ENCODE measurements around the gene LRRC59. TPM values are rescaled to one million over a fixed set of nuclear protein-coding genes. Genes with fewer than 3 reads are reported as not detected.
"Not testable (repeated sequence)": the region's sequence is repeated elsewhere in the genome, so short reads cannot be mapped to it uniquely, and the experiment has no call there.

Gene LRRC59
- total RNA-seq, 1 experiment from 2014 or later, result 108 TPM

DNA sequence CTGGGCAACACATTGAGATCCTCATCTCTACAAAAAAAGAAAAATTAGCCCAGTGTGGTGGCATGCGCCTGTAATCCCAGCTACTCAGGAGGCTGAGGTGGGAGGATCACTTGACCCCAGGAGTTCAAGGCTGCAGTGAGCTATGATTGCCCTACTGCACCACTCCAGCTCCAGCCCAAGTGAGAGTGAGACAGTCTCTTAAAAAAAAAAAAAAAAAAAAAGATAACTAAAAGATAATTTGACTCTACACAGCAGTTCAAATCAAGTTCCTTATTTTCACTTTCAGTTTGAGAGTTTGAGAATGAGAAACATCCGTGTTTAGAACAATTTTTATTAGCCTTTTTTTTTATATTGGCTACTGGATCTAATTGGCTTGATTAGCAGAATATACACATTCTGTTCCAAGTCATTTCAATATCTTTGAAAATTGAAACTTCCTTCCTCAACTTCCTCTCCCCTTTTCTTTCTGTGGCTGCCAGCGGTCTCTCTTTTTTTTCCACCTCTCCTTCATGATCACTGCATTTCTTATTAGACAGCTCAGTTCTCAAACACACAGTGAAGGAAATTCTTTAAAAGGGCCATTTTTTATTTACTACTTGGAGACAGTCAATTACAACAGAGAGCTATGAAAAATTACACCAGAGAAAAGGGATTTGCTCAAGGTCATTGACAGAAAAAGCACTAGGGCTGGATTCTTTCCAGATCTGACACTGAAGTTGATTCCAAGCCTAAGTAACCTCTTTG lies 24.2 kb upstream of the LRRC59 start (continued):
- TF ChIP-seq, protein P1, sequence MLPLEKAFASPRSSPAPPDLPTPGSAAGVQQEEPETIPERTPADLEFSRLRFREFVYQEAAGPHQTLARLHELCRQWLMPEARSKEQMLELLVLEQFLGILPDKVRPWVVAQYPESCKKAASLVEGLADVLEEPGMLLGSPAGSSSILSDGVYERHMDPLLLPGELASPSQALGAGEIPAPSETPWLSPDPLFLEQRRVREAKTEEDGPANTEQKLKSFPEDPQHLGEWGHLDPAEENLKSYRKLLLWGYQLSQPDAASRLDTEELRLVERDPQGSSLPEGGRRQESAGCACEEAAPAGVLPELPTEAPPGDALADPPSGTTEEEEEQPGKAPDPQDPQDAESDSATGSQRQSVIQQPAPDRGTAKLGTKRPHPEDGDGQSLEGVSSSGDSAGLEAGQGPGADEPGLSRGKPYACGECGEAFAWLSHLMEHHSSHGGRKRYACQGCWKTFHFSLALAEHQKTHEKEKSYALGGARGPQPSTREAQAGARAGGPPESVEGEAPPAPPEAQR (CRISPR knock-in tag; IDR thresholded peaks at IDR 0.05), result no peak

DNA sequence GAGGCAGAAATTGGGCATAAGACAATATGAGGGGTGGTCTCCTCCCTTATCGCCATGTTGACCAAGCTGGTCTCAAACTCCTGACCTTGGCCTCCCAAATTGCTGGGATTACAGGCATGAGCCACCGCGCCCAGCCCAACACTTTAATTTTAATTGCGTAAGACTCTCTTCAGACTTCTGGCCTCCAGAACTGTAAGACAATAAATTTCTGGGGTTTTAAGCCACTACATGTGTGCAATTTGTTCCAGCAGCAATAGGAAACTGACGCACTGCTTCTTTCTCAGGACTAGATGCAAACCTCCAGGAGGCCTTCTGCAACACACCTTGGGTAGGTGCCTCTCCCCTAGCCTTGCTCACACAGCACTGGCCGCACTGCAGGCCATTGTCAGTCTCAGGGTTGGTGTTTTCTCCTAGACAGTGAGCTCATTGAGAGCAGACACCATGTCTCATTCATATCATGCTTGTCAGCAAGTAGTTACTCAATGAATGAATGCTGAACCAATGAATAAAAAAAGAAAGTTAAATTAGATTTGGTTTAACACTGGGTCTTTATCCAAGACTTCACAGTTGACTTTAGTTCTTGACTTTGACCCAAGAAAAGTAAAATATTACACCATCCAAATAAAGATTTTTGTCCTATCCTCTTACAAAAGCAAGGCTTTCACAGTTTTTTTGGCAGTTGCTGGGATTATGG lies 23.2 kb upstream of the LRRC59 start:
- ATAC-seq (no peak), DNase-seq (ENCODE audit: low spot score) (no peak)
- H3K36me3 Mint-ChIP-seq, result peaks cover 6% of the 10 kb centered on the region
- CTCF ChIA-PET, result interaction anchor here (0.6 to 1.6 kb wide), 3 partner anchors 23 to 1024 kb away, joined by 3 to 9 read pairs (median 6); partner anchors contain the start of gene LRRC59
- peaks cover 18% of the 10 kb centered on the region for H3K9me3 Mint-ChIP-seq
- POLR2A ChIA-PET, result no interaction called here
- peaks cover 32% of the 10 kb centered on the region for H3K27me3 Mint-ChIP-seq (ENCODE audit: low read depth)
- peaks cover 3% of the 10 kb centered on the region; the same call in 1 of the 2 replicates for H3K4me1 Mint-ChIP-seq
- H3K27ac Mint-ChIP-seq, result no peak overlapping the region
- TF ChIP-seq ZBTB21 (CRISPR knock-in tag; IDR thresholded peaks at IDR 0.05; ENCODE audit: borderline replicate concordance), result no peak
- TF ChIP-seq IRF2 (CRISPR knock-in tag; IDR thresholded peaks at IDR 0.05; ENCODE audit: borderline replicate concordance, low read depth), result no peak
- TF ChIP-seq, protein P2, sequence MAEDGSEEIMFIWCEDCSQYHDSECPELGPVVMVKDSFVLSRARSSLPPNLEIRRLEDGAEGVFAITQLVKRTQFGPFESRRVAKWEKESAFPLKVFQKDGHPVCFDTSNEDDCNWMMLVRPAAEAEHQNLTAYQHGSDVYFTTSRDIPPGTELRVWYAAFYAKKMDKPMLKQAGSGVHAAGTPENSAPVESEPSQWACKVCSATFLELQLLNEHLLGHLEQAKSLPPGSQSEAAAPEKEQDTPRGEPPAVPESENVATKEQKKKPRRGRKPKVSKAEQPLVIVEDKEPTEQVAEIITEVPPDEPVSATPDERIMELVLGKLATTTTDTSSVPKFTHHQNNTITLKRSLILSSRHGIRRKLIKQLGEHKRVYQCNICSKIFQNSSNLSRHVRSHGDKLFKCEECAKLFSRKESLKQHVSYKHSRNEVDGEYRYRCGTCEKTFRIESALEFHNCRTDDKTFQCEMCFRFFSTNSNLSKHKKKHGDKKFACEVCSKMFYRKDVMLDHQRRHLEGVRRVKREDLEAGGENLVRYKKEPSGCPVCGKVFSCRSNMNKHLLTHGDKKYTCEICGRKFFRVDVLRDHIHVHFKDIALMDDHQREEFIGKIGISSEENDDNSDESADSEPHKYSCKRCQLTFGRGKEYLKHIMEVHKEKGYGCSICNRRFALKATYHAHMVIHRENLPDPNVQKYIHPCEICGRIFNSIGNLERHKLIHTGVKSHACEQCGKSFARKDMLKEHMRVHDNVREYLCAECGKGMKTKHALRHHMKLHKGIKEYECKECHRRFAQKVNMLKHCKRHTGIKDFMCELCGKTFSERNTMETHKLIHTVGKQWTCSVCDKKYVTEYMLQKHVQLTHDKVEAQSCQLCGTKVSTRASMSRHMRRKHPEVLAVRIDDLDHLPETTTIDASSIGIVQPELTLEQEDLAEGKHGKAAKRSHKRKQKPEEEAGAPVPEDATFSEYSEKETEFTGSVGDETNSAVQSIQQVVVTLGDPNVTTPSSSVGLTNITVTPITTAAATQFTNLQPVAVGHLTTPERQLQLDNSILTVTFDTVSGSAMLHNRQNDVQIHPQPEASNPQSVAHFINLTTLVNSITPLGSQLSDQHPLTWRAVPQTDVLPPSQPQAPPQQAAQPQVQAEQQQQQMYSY (CRISPR knock-in tag; IDR thresholded peaks at IDR 0.05), result no peak
- no peak for TF ChIP-seq ZNF263 (CRISPR knock-in tag; IDR thresholded peaks at IDR 0.05; ENCODE audit: low read depth)
- no peak for TF ChIP-seq ZNF138 (CRISPR knock-in tag; conservative IDR thresholded peaks at IDR 0.05)
- TF ChIP-seq, protein P3, sequence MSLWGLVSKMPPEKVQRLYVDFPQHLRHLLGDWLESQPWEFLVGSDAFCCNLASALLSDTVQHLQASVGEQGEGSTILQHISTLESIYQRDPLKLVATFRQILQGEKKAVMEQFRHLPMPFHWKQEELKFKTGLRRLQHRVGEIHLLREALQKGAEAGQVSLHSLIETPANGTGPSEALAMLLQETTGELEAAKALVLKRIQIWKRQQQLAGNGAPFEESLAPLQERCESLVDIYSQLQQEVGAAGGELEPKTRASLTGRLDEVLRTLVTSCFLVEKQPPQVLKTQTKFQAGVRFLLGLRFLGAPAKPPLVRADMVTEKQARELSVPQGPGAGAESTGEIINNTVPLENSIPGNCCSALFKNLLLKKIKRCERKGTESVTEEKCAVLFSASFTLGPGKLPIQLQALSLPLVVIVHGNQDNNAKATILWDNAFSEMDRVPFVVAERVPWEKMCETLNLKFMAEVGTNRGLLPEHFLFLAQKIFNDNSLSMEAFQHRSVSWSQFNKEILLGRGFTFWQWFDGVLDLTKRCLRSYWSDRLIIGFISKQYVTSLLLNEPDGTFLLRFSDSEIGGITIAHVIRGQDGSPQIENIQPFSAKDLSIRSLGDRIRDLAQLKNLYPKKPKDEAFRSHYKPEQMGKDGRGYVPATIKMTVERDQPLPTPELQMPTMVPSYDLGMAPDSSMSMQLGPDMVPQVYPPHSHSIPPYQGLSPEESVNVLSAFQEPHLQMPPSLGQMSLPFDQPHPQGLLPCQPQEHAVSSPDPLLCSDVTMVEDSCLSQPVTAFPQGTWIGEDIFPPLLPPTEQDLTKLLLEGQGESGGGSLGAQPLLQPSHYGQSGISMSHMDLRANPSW (CRISPR knock-in tag; conservative IDR thresholded peaks at IDR 0.05; ENCODE audit: low read depth), result no peak
- TF ChIP-seq KAT7 (CRISPR knock-in tag; IDR thresholded peaks at IDR 0.05; ENCODE audit: borderline replicate concordance), result no peak
- TF ChIP-seq JAZF1 (CRISPR knock-in tag; IDR thresholded peaks at IDR 0.05), result no peak
- TF ChIP-seq CREB1 (CRISPR knock-in tag; IDR thresholded peaks at IDR 0.05), result no peak
- TF ChIP-seq, protein P4, sequence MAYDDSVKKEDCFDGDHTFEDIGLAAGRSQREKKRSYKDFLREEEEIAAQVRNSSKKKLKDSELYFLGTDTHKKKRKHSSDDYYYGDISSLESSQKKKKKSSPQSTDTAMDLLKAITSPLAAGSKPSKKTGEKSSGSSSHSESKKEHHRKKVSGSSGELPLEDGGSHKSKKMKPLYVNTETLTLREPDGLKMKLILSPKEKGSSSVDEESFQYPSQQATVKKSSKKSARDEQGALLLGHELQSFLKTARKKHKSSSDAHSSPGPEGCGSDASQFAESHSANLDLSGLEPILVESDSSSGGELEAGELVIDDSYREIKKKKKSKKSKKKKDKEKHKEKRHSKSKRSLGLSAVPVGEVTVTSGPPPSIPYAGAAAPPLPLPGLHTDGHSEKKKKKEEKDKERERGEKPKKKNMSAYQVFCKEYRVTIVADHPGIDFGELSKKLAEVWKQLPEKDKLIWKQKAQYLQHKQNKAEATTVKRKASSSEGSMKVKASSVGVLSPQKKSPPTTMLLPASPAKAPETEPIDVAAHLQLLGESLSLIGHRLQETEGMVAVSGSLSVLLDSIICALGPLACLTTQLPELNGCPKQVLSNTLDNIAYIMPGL (CRISPR knock-in tag; IDR thresholded peaks at IDR 0.05), result no peak
- TF ChIP-seq MXD4 (CRISPR knock-in tag; IDR thresholded peaks at IDR 0.05; ENCODE audit: borderline replicate concordance), result no peak
- H3K4me3 Mint-ChIP-seq, result no peak overlapping the region

DNA sequence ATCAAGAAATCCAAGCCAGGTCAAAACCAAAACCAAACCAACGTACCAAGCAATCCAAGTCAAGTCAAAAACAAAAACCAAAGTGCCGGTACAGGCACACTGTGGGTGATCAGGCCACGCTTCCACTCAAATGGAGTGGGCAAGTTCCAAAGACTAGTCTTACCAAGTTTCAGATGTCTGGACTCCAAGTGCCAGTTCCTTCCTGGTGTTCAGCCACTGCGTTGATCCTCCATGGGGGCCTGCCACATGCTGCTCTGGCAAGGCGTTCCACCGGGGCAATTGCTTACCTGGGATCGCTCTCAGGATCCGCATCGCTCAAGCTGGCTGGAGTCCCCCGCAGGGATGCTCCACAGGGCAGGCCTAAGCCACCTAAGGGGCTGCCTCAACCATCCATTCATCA lies 22.3 kb upstream of the LRRC59 start:
- H3K36me3 Mint-ChIP-seq; H3K27ac Mint-ChIP-seq; DNase-seq (ENCODE audit: low spot score); CTCF ChIA-PET; H3K4me1 Mint-ChIP-seq; ATAC-seq; POLR2A ChIA-PET; H3K4me3 Mint-ChIP-seq: not testable (repeated sequence)
- peaks cover 24% of the 10 kb centered on the region for H3K27me3 Mint-ChIP-seq (ENCODE audit: low read depth)
- peaks cover 18% of the 10 kb centered on the region for H3K9me3 Mint-ChIP-seq
